NCI-H510A treated with DMSO at 0.1 percent for 48 hours (cell line): Measurements from ENCODE around the gene CDK14.
"Not testable (repeated sequence)": the region's sequence is repeated elsewhere in the genome, so short reads cannot be mapped to it uniquely, and the experiment has no call there.

Experiments used
- DNase-seq: peaks from one replicate; lab custom pipeline; 2025; lab: John Stamatoyannopoulos, UW

The CDK14 gene

DNA sequence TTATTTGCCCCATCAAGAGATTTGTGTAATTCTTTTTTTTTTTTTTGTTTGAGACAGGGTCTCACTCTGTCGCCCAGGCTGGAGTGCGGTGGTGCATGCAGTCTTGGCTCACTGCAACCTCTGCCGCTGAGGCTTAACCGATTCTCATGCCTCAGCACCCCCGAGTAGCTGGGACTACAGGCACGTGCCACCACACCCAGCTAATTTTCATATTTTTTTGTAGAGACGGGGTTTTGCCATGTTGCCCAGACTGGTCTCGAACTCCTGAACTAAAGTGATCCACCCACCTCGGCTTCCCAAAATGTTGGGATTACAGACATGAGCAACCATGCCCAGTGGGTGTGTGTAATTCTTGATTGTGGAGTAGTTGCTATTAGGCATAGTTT, 161.4 kb downstream of the CDK14 start:
- DNase-seq = not testable (repeated sequence)

- no peak for DNase-seq
Measured at GRCh38 chr7:90758933-90759562, 162.9 kb downstream of the CDK14 start.

DNA sequence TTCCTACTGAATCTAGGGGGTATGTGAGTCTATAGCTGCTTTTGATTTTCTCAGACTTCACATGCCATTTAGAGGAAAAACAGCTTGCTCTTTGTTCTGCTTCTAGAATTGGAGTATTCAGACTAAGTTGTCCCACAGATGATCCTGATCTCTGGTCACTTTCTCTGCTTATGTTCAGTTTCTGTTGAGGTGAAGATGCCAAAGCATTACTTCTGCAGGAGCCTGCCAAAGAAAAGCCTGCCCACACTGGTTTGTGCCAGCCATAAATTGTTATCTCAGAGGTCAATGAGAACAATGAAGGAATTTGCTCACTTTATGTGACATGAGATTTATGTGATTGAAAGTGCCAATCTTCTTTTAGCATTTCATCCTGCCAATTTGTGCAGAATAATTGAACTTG, 163.6 kb downstream of the CDK14 start:
- DNase-seq = no peak

- no peak for DNase-seq
Measured at GRCh38 chr7:90760892-90761291, 164.8 kb downstream of the CDK14 start.

DNA sequence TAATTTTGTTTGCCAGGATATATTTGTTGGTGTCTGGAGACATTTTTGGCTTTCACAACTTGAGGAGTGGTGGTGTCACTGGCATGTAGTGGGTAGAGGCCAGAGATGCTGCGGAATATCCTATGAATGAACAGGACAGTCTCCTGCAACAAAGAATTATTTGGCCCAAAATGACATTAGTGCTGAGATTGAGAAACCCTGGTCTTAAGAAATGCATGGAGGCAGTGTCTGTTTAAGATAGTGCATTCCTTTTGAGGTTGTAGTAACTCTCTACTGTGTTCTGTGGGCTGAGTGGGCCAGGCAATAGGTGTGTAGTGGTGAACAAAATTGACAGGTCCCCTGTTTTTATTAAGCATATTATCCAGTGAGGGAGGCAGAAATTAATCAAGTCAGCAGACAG, 165.5 kb downstream of the CDK14 start:
- DNase-seq = no peak

DNA sequence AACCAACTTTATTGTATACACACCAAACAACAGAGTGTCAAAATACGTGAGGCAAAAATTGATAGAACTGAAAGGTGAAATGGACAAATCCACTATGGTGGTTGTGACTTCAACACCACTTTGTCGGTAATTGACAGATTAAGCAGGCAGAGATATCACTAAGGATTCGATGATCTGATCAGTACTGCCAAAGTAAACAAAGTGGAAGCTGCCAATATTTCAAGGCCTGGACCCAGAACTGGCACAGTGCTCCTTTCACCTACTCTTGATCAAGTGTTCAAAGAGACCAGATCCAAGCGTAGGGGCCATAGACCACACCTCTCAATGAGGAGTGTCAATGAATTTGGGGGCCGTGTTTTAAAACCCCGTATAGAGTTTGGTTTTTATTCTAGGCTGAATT, 167.0 kb downstream of the CDK14 start:
- no peak for DNase-seq

DNA sequence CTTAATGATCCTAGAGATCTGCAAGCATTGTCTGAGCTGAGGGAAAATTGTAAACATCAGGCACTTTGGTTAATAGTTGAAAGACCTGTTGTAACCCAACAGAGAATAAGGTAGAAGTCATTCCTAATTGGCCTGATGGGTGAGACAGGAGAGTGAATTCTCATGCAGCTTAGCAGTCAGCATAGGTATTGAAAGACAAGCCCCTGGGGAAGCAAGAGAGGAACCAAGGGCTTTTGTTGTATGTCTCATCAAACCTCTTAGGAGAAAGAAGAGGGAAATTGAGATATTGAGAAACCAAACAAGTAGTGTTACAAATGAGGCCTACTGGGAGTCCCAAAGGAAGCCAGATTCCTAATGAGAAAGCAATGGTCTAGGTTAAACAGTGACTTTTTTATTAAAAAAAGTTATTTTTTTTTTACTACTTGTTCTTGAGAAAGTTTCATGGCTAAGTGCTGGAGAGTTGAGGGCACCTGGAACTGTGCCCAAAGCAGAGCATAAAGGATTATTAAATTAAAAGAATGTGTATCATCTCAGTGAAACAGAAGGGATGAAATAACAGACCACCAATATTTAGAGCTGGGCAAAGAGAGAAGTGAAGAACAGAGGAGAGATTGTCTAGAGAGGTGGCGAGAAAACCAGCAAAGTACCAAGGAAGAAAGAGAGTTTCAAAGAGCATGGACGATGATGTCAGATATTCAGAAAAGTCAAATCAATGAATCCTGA, 168.9 kb downstream of the CDK14 start:
- DNase-seq = no peak

- no peak for DNase-seq
Measured at GRCh38 chr7:90766814-90767564, 170.9 kb downstream of the CDK14 start.

DNA sequence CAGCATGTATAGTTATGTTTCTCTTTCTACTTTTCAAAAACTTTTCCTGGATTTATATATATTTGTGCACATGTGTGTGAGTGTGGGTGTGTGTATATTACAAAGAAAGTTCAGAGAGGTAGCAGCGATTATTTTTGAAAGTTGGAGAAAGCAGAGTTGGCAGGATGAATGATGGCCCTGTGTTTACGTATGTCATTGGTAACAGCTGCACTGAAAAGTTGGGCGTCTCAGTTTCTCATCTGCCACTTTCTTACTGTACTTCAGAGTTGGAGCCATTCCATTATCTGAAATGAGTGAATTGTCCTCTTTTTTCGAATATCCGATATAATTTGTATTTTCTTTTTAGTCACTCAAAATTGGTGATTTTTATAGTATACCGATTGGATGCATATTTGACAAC, 172.2 kb downstream of the CDK14 start:
- DNase-seq = no peak

GRCh38 chr7:90769036-90769435, 172.9 kb downstream of the CDK14 start:
- DNase-seq = no peak

GRCh38 chr7:90769566-90769965, 173.4 kb downstream of the CDK14 start:
- DNase-seq = not testable (repeated sequence)

- no peak for DNase-seq
Measured at GRCh38 chr7:90771281-90771680, 175.2 kb downstream of the CDK14 start.

GRCh38 chr7:90772410-90772809, 176.3 kb downstream of the CDK14 start:
- DNase-seq = no peak

GRCh38 chr7:90773269-90773668, 177.1 kb downstream of the CDK14 start:
- no peak for DNase-seq

- no peak for DNase-seq
Measured at GRCh38 chr7:90774706-90775105, 178.6 kb downstream of the CDK14 start.

GRCh38 chr7:90775383-90775965, 179.4 kb downstream of the CDK14 start:
- DNase-seq = no peak

DNA sequence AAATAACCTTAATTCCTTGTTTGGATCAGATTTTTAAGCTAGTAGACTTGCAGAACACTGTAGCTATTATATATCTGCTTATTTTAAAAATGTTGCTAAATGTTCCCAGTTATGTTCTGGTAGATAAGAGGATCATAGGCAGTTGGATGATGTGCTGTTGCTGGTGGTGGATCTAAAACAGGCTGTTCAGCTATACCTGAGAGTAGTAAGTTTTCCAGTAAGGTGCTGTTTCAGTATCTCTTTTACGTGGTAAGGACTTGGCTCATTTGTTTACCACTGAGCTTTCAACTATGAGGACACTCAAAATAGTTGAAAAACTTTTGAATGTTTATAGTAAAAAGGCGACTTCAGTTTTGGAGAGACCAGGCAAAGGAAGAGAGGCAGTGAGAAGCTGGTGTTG, 180.9 kb downstream of the CDK14 start:
- no peak for DNase-seq

- DNase-seq = no peak
Measured at GRCh38 chr7:90777465-90777864, 181.3 kb downstream of the CDK14 start.

GRCh38 chr7:90777886-90778285, 181.8 kb downstream of the CDK14 start:
- no peak for DNase-seq

GRCh38 chr7:90788052-90788451, 191.9 kb downstream of the CDK14 start:
- no peak for DNase-seq

- no peak for DNase-seq
Measured at GRCh38 chr7:90789736-90790306, 193.7 kb downstream of the CDK14 start.

- DNase-seq = no peak
Measured at GRCh38 chr7:90791596-90791995, 195.5 kb downstream of the CDK14 start.
